ENCODE data around the gene PDIA3. TPM values are rescaled to one million over a fixed set of nuclear protein-coding genes. Genes with fewer than 3 reads are reported as not detected.

The PDIA3 gene
- total RNA-seq, 2 experiments from 2014 or later: 82.1 to 293 TPM

- CTCF ChIA-PET (ENCODE audit: unreplicated experiment): no interaction called here
These were observed 45.9 kb downstream of the PDIA3 start, which contains the start of gene SERF2 for GRCh38 chr15:43791993-43792760. TSS of gene SERF2 (plus strand) at chr15:43792320. CDS start at chr15:43792377, 57 bp downstream.

DNA sequence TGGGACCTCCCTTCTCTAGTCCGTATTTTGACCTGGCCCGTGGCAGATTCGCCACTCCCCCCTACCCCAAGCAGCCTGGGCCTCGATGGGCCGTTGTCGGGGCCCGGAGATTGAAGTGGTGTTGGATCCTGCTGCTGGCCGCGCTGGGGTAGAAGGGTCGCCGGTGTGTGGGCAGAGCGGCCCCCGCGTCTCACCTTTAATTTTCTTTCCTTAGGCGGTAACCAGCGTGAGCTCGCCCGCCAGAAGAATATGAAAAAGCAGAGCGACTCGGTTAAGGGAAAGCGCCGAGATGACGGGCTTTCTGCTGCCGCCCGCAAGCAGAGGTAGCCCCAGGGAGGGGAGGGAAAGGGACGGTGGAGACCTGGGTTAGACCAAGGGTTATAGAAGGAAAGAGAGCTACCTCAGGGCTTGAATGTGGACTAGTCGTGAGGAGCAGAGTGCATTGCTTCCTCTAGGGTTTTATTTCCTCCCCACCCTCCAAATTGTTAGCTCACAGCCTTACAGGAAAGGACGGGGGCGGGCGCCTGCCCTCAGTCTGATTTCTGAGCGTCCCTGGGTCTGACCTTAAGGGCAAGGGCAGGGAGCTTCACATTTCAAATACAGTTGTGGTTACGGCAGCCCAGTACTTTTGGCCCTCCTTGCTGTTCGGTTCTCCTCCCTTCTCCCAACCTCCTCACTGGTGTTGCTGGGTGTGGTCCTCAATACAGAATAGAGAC lies 46.7 kb downstream of the PDIA3 start:
- peaks cover 32% of the 10 kb centered on the region for H3K79me2 ChIP-seq (ENCODE audit: insufficient read depth, low read depth, low read length)
- H4K20me1 ChIP-seq (ENCODE audit: insufficient read depth, low read length): peaks cover 17% of the 10 kb centered on the region
- H2AFZ ChIP-seq (ENCODE audit: low read length): no peak overlapping the region
- intact Hi-C loops (cut with micrococcal nuclease; ENCODE audit: unreplicated experiment): loop anchor here (1.0 kb wide), 1 partner anchor 16 kb away; no protein-coding TSS in a partner anchor
- TF ChIP-seq, protein P1, sequence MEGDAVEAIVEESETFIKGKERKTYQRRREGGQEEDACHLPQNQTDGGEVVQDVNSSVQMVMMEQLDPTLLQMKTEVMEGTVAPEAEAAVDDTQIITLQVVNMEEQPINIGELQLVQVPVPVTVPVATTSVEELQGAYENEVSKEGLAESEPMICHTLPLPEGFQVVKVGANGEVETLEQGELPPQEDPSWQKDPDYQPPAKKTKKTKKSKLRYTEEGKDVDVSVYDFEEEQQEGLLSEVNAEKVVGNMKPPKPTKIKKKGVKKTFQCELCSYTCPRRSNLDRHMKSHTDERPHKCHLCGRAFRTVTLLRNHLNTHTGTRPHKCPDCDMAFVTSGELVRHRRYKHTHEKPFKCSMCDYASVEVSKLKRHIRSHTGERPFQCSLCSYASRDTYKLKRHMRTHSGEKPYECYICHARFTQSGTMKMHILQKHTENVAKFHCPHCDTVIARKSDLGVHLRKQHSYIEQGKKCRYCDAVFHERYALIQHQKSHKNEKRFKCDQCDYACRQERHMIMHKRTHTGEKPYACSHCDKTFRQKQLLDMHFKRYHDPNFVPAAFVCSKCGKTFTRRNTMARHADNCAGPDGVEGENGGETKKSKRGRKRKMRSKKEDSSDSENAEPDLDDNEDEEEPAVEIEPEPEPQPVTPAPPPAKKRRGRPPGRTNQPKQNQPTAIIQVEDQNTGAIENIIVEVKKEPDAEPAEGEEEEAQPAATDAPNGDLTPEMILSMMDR (conservative IDR thresholded peaks at IDR 0.05; ENCODE audit: low read length): no peak
- TF ChIP-seq EZH2phosphoT487 (IDR thresholded peaks at IDR 0.05; ENCODE audit: borderline replicate concordance, low read depth, low read length): no peak
- ChIA-PET CTCF (ENCODE audit: unreplicated experiment) (no interaction called here), POLR2A (interaction anchor here (0.6 to 6.1 kb wide), 6 partner anchors 9 to 175 kb away, joined by 3 to 47 read pairs (median 7); partner anchors contain the start of genes ELL3, MFAP1 and WDR76)
- BruUV-seq (replicated peaks): no TSS peak
- peak; percentile 60 for DNase-seq (ENCODE audit: low spot score)
- H3K4me2 ChIP-seq (ENCODE audit: low read length): peak overlapping the region; percentile 97
- no peaks in the 10 kb centered on the region for H3K9me2 ChIP-seq (ENCODE audit: insufficient read depth, low read length)
- no peaks in the 10 kb centered on the region for H3K9me3 ChIP-seq (ENCODE audit: low read length)
- H3K4me1 ChIP-seq (ENCODE audit: insufficient read depth, low read length, poor library complexity, severe bottlenecking): peaks cover 87% of the 10 kb centered on the region
- H3K36me3 ChIP-seq (ENCODE audit: insufficient read depth, low read length): peaks cover 54% of the 10 kb centered on the region
- H3K4me3 ChIP-seq (ENCODE audit: low read depth, low read length, poor library complexity, severe bottlenecking): peak overlapping the region; percentile 97
- H3K27ac ChIP-seq (ENCODE audit: low read depth, low read length, poor library complexity, severe bottlenecking): peak overlapping the region; percentile 97

More at GRCh38 chr15:43791993-43792760, 45.9 kb downstream of the PDIA3 start, which contains the start of gene SERF2:
- DNase-seq (ENCODE audit: low spot score): peak; percentile 99
- peak within 1 kb of the TSS; percentile 97 for H3K4me2 ChIP-seq (ENCODE audit: low read length)
- no peaks in the 10 kb centered on the region for H3K9me3 ChIP-seq (ENCODE audit: low read length)
- peaks cover 49% of the 10 kb centered on the region for H3K36me3 ChIP-seq (ENCODE audit: insufficient read depth, low read length)
- H4K20me1 ChIP-seq (ENCODE audit: insufficient read depth, low read length): peaks cover 17% of the 10 kb centered on the region
- peak within 1 kb of the TSS; percentile 100 for H3K27ac ChIP-seq (ENCODE audit: low read depth, low read length, poor library complexity, severe bottlenecking)
- H3K4me1 ChIP-seq (ENCODE audit: insufficient read depth, low read length, poor library complexity, severe bottlenecking): peaks cover 87% of the 10 kb centered on the region
- no peaks in the 10 kb centered on the region for H3K9me2 ChIP-seq (ENCODE audit: insufficient read depth, low read length)
- peaks cover 32% of the 10 kb centered on the region for H3K79me2 ChIP-seq (ENCODE audit: insufficient read depth, low read depth, low read length)
- H2AFZ ChIP-seq (ENCODE audit: low read length): peak within 1 kb of the TSS; percentile 53; the same call in 1 of the 2 replicates
- no peak for TF ChIP-seq EZH2phosphoT487 (IDR thresholded peaks at IDR 0.05; ENCODE audit: borderline replicate concordance, low read depth, low read length)
- TF ChIP-seq, protein P1 (conservative IDR thresholded peaks at IDR 0.05; ENCODE audit: low read length): no peak
- POLR2A ChIA-PET: interaction anchor here (0.7 to 6.5 kb wide), 8 partner anchors 8 to 40 kb away, joined by 3 to 98 read pairs (median 7); partner anchors contain the start of genes ELL3, HYPK, MFAP1 and SERINC4
- BruUV-seq (replicated peaks): TSS peak; percentile 66
- peak within 1 kb of the TSS; percentile 97 for H3K4me3 ChIP-seq (ENCODE audit: low read depth, low read length, poor library complexity, severe bottlenecking)
- intact Hi-C loops (cut with micrococcal nuclease; ENCODE audit: unreplicated experiment): loop anchor here (1.0 kb wide), 1 partner anchor 17 kb away; no protein-coding TSS in a partner anchor

Data from OCI-LY7 (cell line).